ENCODE results near the gene APP.

DNA sequence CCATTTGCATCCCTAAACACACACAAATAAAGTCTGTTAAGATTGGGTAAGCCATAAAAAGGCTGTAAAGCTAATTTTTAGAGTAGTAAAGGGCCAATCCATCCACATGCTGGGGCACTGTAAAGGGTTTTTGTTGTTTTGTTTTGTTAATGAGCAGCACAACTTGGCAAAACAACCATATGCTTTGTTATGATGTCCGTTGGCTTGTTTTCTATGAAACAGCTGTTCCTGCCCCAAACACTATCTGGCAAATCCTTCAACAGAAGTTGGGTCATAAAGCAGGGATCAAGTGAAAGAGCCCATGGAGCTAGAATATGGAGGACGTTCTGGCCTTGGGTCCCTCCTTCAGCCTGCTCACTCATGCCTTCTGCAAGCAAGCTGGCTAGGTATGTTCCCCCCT lies 183.6 kb downstream of the APP start:
- no peak for TF ChIP-seq POLR2A (IDR thresholded peaks at IDR 0.05)
- TF ChIP-seq, protein P1, sequence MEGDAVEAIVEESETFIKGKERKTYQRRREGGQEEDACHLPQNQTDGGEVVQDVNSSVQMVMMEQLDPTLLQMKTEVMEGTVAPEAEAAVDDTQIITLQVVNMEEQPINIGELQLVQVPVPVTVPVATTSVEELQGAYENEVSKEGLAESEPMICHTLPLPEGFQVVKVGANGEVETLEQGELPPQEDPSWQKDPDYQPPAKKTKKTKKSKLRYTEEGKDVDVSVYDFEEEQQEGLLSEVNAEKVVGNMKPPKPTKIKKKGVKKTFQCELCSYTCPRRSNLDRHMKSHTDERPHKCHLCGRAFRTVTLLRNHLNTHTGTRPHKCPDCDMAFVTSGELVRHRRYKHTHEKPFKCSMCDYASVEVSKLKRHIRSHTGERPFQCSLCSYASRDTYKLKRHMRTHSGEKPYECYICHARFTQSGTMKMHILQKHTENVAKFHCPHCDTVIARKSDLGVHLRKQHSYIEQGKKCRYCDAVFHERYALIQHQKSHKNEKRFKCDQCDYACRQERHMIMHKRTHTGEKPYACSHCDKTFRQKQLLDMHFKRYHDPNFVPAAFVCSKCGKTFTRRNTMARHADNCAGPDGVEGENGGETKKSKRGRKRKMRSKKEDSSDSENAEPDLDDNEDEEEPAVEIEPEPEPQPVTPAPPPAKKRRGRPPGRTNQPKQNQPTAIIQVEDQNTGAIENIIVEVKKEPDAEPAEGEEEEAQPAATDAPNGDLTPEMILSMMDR (IDR thresholded peaks at IDR 0.05) = no peak
